Adipose tissue (tissue), 3 donors: ENCODE results near the gene GARNL3. TPM values are rescaled to one million over a fixed set of nuclear protein-coding genes. Genes with fewer than 3 reads are reported as not detected.

Source experiments
- H3K27ac ChIP-seq: one replicate; pipeline ENCODE4 v1.5.1; 2013; ENCODE audit warnings: low read depth, low read length
- WGBS, 3 donors: extraction: QIAGEN DNeasy Blood & Tissue Kit; methylation state at CpG; one replicate each; pipeline ENCODE4 v1.1.7; 2013; 5-methylcytosine and 5-hydroxymethylcytosine counted together
- polyA plus RNA-seq, 3 donors: library from polyadenylated mRNA; stranded (reverse); fragments of 200-250 nt; gene quantifications; one replicate each; pipeline ENCODE4 v1.2.3, GENCODE V29; 2013
- donor health status: healthy with polysubstance abuse.
- donor health status: Bipolar disorder and iron deficiency.
- donor health status: healthy.

The GARNL3 gene
- polyA plus RNA-seq, 3 donors = 2.4 to 7.5 (median 3.0) TPM

GRCh38 chr9:127405344-127406125, 141.0 kb downstream of the GARNL3 start:
- H3K27ac ChIP-seq = no peak overlapping the region
- WGBS, 3 donors = 89 to 94% (median 90%) methylated on average over 20 of the region's 20 CpGs

GRCh38 chr9:127406799-127407491, 142.4 kb downstream of the GARNL3 start:
- no peak overlapping the region for H3K27ac ChIP-seq
- WGBS, 3 donors = 85 to 89% (median 85%) methylated on average over 13 of the region's 13 CpGs

- no peak overlapping the region for H3K27ac ChIP-seq
- 63 to 89% (median 86%) methylated on average over 6 of the region's 6 CpGs for WGBS, 3 donors
Measured at GRCh38 chr9:127407492-127407843, 142.9 kb downstream of the GARNL3 start.

GRCh38 chr9:127411122-127411521, 146.5 kb downstream of the GARNL3 start:
- WGBS, 3 donors = 60 to 78% (median 72%) methylated on average over 4 of the region's 4 CpGs
- no peak overlapping the region for H3K27ac ChIP-seq

- H3K27ac ChIP-seq = no peak overlapping the region
- WGBS, 3 donors = 87 to 92% (median 91%) methylated on average over 4 of the region's 4 CpGs
Measured at GRCh38 chr9:127415141-127415540, 150.6 kb downstream of the GARNL3 start.

GRCh38 chr9:127415657-127416056, 151.1 kb downstream of the GARNL3 start:
- WGBS, 3 donors = 80 to 89% (median 82%) methylated on average over 1 of the region's 1 CpG
- H3K27ac ChIP-seq = no peak overlapping the region

GRCh38 chr9:127417131-127418036, 152.8 kb downstream of the GARNL3 start:
- no peak overlapping the region for H3K27ac ChIP-seq
- WGBS, 3 donors = 78 to 83% (median 82%) methylated on average over 15 of the region's 15 CpGs

GRCh38 chr9:127418037-127418471, 153.5 kb downstream of the GARNL3 start:
- 66 to 71% (median 70%) methylated on average over 12 of the region's 12 CpGs for WGBS, 3 donors
- no peak overlapping the region for H3K27ac ChIP-seq

GRCh38 chr9:127419348-127419747, 154.8 kb downstream of the GARNL3 start:
- 75 to 91% (median 78%) methylated on average over 6 of the region's 6 CpGs for WGBS, 3 donors
- H3K27ac ChIP-seq = no peak overlapping the region

- WGBS, 3 donors = 58 to 95% (median 87%) methylated on average over 6 to 7 of the region's 7 CpGs
- no peak overlapping the region for H3K27ac ChIP-seq
Measured at GRCh38 chr9:127421057-127421456, 156.5 kb downstream of the GARNL3 start.

GRCh38 chr9:127422133-127422782, 157.7 kb downstream of the GARNL3 start:
- WGBS, 3 donors = 85 to 91% (median 88%) methylated on average over 10 of the region's 10 CpGs
- no peak overlapping the region for H3K27ac ChIP-seq

GRCh38 chr9:127422787-127423186, 158.2 kb downstream of the GARNL3 start:
- no peak overlapping the region for H3K27ac ChIP-seq
- 42 to 60% (median 59%) methylated on average over 6 of the region's 6 CpGs for WGBS, 3 donors

GRCh38 chr9:127423476-127423933, 158.9 kb downstream of the GARNL3 start:
- H3K27ac ChIP-seq = no peak overlapping the region
- 1% methylated on average over 9 of the region's 9 CpGs for WGBS, 3 donors

GRCh38 chr9:127423934-127424675, 159.5 kb downstream of the GARNL3 start, which contains the start of gene ZNF79:
Gene ZNF79, plus strand, starts transcription at chr9:127424382. Its CDS starts 406 bp downstream, at chr9:127424788.
- 0% methylated on average over 52 to 54 of the region's 54 CpGs for WGBS, 3 donors

GRCh38 chr9:127424676-127424999, 160.1 kb downstream of the GARNL3 start:
- WGBS, 3 donors = 0 to 1% (median 0%) methylated on average over 13 of the region's 13 CpGs
- no peak overlapping the region for H3K27ac ChIP-seq

More at GRCh38 chr9:127423934-127424675, 159.5 kb downstream of the GARNL3 start, which contains the start of gene ZNF79:
- H3K27ac ChIP-seq = no peak within 1 kb of the TSS

- H3K27ac ChIP-seq = no peak overlapping the region
- 88 to 91% (median 90%) methylated on average over 2 of the region's 2 CpGs for WGBS, 3 donors
Measured at GRCh38 chr9:127426756-127427155, 162.2 kb downstream of the GARNL3 start.

GRCh38 chr9:127428348-127428747, 163.8 kb downstream of the GARNL3 start:
- WGBS, 3 donors = 86 to 95% (median 92%) methylated on average over 3 of the region's 3 CpGs
- H3K27ac ChIP-seq = no peak overlapping the region
